Osteocyte (in vitro differentiated cells): ENCODE results near the gene IPPK. TPM values are rescaled to one million over a fixed set of nuclear protein-coding genes. Genes with fewer than 3 reads are reported as not detected.

Source experiments
- DNase-seq: peaks from one replicate; pipeline ENCODE4 v3.0.0; 2021; ENCODE audit warnings: mixed read lengths; ENCODE audit not compliant: unreplicated experiment; ENCODE audit errors: extremely low spot score
- H3K27ac Mint-ChIP-seq: one replicate; pipeline ENCODE4 v1.8.0; 2021; ENCODE audit warnings: mild to moderate bottlenecking, mixed read lengths; ENCODE audit not compliant: unreplicated experiment
- H3K27me3 Mint-ChIP-seq: one replicate; pipeline ENCODE4 v1.8.0; 2021; ENCODE audit warnings: mixed read lengths; ENCODE audit not compliant: unreplicated experiment
- H3K36me3 Mint-ChIP-seq: one replicate; pipeline ENCODE4 v1.8.0; 2021; ENCODE audit warnings: mixed read lengths; ENCODE audit not compliant: unreplicated experiment
- H3K4me1 Mint-ChIP-seq: one replicate; pipeline ENCODE4 v1.8.0; 2021; ENCODE audit warnings: mixed read lengths; ENCODE audit not compliant: unreplicated experiment
- H3K4me3 Mint-ChIP-seq: one replicate; pipeline ENCODE4 v1.8.0; 2021; ENCODE audit warnings: mild to moderate bottlenecking, moderate library complexity, mixed read lengths; ENCODE audit not compliant: unreplicated experiment
- H3K9me3 Mint-ChIP-seq: one replicate; pipeline ENCODE4 v1.8.0; 2021; ENCODE audit warnings: mixed read lengths; ENCODE audit not compliant: unreplicated experiment
- total RNA-seq: library from RNA; stranded (reverse); gene quantifications from 2 replicates; pipeline ENCODE4 v1.2.1, GENCODE V29; 2021
- TF ChIP-seq, protein P1 (sequence below): fragments of 200-600 bp; sonication (generic); IDR thresholded peaks from 2 replicates; pipeline ENCODE4 v1.5.0; 2021; ENCODE audit warnings: antibody characterized with exemption, mild to moderate bottlenecking, moderate library complexity

Gene IPPK
- total RNA-seq, 1 donor from 2014 or later, result 6.4 TPM

DNA sequence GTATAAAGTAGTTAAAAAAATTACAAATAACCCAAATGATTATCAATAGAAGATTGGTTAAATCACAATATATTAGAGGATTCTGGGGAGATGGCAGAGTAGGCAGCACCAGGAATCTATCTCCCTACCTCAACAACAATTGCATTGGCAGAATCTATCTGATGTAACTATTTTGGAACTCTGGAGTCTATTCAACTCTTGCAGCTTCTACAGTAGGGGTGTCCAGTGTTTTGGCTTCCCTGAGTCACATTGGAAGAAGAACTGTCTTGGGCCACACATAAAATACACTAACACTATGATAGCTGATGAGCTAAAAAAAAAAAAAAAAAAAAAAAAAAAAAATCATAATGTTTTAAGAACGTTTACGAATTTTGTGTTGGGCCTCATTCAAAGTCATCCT, 104.9 kb downstream of the IPPK start:
- no peaks in the 10 kb centered on the region for H3K27me3 Mint-ChIP-seq
- peaks cover 23% of the 10 kb centered on the region for H3K4me1 Mint-ChIP-seq
- no peak overlapping the region for H3K4me3 Mint-ChIP-seq
- H3K9me3 Mint-ChIP-seq, result peaks cover 10% of the 10 kb centered on the region
- no peak overlapping the region for H3K27ac Mint-ChIP-seq
- TF ChIP-seq, protein P1, sequence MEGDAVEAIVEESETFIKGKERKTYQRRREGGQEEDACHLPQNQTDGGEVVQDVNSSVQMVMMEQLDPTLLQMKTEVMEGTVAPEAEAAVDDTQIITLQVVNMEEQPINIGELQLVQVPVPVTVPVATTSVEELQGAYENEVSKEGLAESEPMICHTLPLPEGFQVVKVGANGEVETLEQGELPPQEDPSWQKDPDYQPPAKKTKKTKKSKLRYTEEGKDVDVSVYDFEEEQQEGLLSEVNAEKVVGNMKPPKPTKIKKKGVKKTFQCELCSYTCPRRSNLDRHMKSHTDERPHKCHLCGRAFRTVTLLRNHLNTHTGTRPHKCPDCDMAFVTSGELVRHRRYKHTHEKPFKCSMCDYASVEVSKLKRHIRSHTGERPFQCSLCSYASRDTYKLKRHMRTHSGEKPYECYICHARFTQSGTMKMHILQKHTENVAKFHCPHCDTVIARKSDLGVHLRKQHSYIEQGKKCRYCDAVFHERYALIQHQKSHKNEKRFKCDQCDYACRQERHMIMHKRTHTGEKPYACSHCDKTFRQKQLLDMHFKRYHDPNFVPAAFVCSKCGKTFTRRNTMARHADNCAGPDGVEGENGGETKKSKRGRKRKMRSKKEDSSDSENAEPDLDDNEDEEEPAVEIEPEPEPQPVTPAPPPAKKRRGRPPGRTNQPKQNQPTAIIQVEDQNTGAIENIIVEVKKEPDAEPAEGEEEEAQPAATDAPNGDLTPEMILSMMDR, result no peak
- H3K36me3 Mint-ChIP-seq, result no peaks in the 10 kb centered on the region
- no peak for DNase-seq

DNA sequence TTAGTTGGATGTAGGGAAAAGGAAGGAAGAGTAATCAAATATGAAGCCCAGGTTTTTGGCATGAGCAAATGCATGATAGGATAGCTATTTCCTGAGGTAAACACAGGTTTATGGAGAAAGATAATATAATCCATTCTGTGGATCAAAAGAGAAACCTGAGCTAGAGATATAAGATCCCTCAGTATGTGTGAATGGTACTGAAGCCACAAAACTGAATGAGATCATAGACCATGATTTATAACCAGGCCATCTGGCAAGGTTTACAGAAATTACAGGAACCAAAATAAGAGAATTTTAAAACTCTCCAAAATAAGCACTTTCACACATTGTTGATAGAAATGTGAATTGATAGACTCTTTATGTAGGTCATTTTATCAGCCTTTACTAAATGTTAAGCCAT, 105.4 kb downstream of the IPPK start:
- no peaks in the 10 kb centered on the region for H3K27me3 Mint-ChIP-seq
- H3K36me3 Mint-ChIP-seq, result no peaks in the 10 kb centered on the region
- no peak overlapping the region for H3K27ac Mint-ChIP-seq
- peaks cover 23% of the 10 kb centered on the region for H3K4me1 Mint-ChIP-seq
- peaks cover 10% of the 10 kb centered on the region for H3K9me3 Mint-ChIP-seq
- no peak overlapping the region for H3K4me3 Mint-ChIP-seq
- no peak for DNase-seq
- TF ChIP-seq, protein P1, result no peak

Other genes starting within 250 kb of the IPPK start
- 27.2 and 31.1 TPM in 2 replicates for gene OMD, start 245.7 kb downstream of the IPPK start, total RNA-seq
- gene ASPN, start 187.6 kb downstream of the IPPK start, total RNA-seq, result 116 and 129 TPM in 2 replicates
- gene ECM2, start 134.1 kb downstream of the IPPK start, total RNA-seq, result 53.3 and 56.0 TPM in 2 replicates
- gene BICD2, start 94.7 kb upstream of the IPPK start, total RNA-seq, result 34.8 and 35.4 TPM in 2 replicates
- gene ZNF484, start 207.9 kb upstream of the IPPK start, total RNA-seq, result 9.5 and 11.5 TPM in 2 replicates